Endothelial cell of umbilical vein (primary cell): ENCODE results near the gene GPA33. TPM values are rescaled to one million over a fixed set of nuclear protein-coding genes. Genes with fewer than 3 reads are reported as not detected.

Experiments used
- BruUV-seq: library from RNA; stranded (reverse); fragments of 400-500 nt; replicated peaks from 2 replicates; lab custom pipeline; 2021; lab: Mats Ljungman, UMichigan
- CTCF ChIA-PET: fragments of 300-600, 350-600 bp; sonication (Branson Sonifier 250); formaldehyde crosslinking; loops from one replicate; lab custom pipeline; 2021; ENCODE audit warnings: antibody characterized with exemption, inconsistent platforms; lab: Charles Lee
- POLR2A ChIA-PET: fragments of 300-600, 350-600 bp; sonication (Branson Sonifier 250); formaldehyde crosslinking; loops from one replicate; lab custom pipeline; 2021; ENCODE audit warnings: antibody characterized with exemption, inconsistent platforms; lab: Charles Lee
- DNase-seq: peaks from one replicate; pipeline ENCODE4 v3.0.0-alpha.2; 2011; ENCODE audit warnings: low read depth, low spot score
- FAIRE-seq: peaks from 2 replicates; lab custom pipeline; 2011; peaks lifted over from hg19 to GRCh38; lab: Jason Lieb, UNC
- H2AFZ ChIP-seq: 2 replicates; pipeline ENCODE4 v1.6.0; 2012; ENCODE audit warnings: low read depth, low read length, control low read depth, inconsistent platforms
- H3K27ac ChIP-seq: 2 replicates; pipeline ENCODE4 v1.5.1; 2011; ENCODE audit warnings: low read depth, mild to moderate bottlenecking, control low read depth, low read length, moderate library complexity; ENCODE audit not compliant: insufficient read depth
- H3K27me3 ChIP-seq, 2 experiments: 2 replicates each; pipeline versions ENCODE4 v1.6.0 to v1.6.1; 2011; ENCODE audit warnings: low read length in 2 of 2, mixed read lengths in 1 of 2; ENCODE audit not compliant: control insufficient read depth in 2 of 2, insufficient read depth in 2 of 2
- H3K36me3 ChIP-seq, 2 experiments: 2 replicates in 1 of 2; 3 replicates in 1 of 2; pipeline ENCODE4 v1.5.1; 2011; ENCODE audit warnings: low read length in 2 of 2, mild to moderate bottlenecking in 1 of 2, moderate library complexity in 1 of 2; ENCODE audit not compliant: control insufficient read depth in 2 of 2, insufficient read depth in 2 of 2; ENCODE audit errors: extremely low read depth in 1 of 2
- H3K4me1 ChIP-seq: 3 replicates; pipeline ENCODE4 v1.5.1; 2011; ENCODE audit warnings: mild to moderate bottlenecking, low read length; ENCODE audit not compliant: control insufficient read depth, insufficient read depth; ENCODE audit errors: extremely low read depth
- H3K4me2 ChIP-seq: 2 replicates; pipeline ENCODE4 v1.6.1; 2011; ENCODE audit warnings: low read length, control low read depth, mixed read lengths; ENCODE audit not compliant: insufficient read depth
- H3K4me3 ChIP-seq, 3 experiments: fragments of 200-600 bp in 1 of 3; sonication (generic), shearing (Covaris generic) in 1 of 3; replicated peaks in 1 of 3; 2 replicates each; pipeline ENCODE4 v1.5.1; 2011 to 2016; ENCODE audit warnings: control low read depth in 3 of 3, low read length in 3 of 3, mild to moderate bottlenecking in 2 of 3, inconsistent platforms in 1 of 3, low read depth in 1 of 3, moderate library complexity in 1 of 3; ENCODE audit not compliant: insufficient read depth in 1 of 3
- H3K79me2 ChIP-seq: 2 replicates; pipeline ENCODE4 v1.6.0; 2012; ENCODE audit warnings: low read length, inconsistent platforms; ENCODE audit not compliant: control insufficient read depth, insufficient read depth
- H3K9ac ChIP-seq: replicated peaks from 2 replicates; pipeline ENCODE3; 2011; ENCODE audit warnings: low read length, control low read depth; ENCODE audit not compliant: insufficient read depth; ENCODE audit errors: extremely low read depth
- H3K9me1 ChIP-seq: replicated peaks from 3 replicates; pipeline ENCODE4 v1.6.0; 2011; ENCODE audit warnings: mild to moderate bottlenecking, low read length; ENCODE audit not compliant: control insufficient read depth, insufficient read depth; ENCODE audit errors: extremely low read depth
- H3K9me3 ChIP-seq: replicated peaks from 2 replicates; pipeline ENCODE4 v1.5.1; 2012; ENCODE audit warnings: low read length, inconsistent platforms; ENCODE audit not compliant: control insufficient read depth, insufficient read depth
- H4K20me1 ChIP-seq: replicated peaks from 2 replicates; pipeline ENCODE3; 2011; ENCODE audit warnings: mild to moderate bottlenecking, low read length; ENCODE audit not compliant: control insufficient read depth, insufficient read depth; ENCODE audit errors: extremely low read depth
- EZH2 ChIP-seq: IDR thresholded peaks from 2 replicates; pipeline ENCODE4 v1.6.1; 2012; ENCODE audit warnings: borderline replicate concordance, low read depth, mild to moderate bottlenecking, moderate library complexity, low read length, inconsistent platforms; ENCODE audit not compliant: severe bottlenecking
- FOS ChIP-seq: IDR thresholded peaks from 2 replicates; pipeline ENCODE4 v1.6.1; 2011; ENCODE audit warnings: mild to moderate bottlenecking, low read length, moderate library complexity, borderline replicate concordance; ENCODE audit not compliant: insufficient read depth
- GATA2 ChIP-seq: IDR thresholded peaks from 2 replicates; pipeline ENCODE4 v1.7.0; 2011; ENCODE audit warnings: low read depth, mild to moderate bottlenecking, moderate library complexity, mixed read lengths, low read length; ENCODE audit not compliant: insufficient read length, insufficient read depth
- JUN ChIP-seq: IDR thresholded peaks from 2 replicates; pipeline ENCODE4 v1.6.1; 2011; ENCODE audit warnings: borderline replicate concordance, low read depth; ENCODE audit not compliant: insufficient read length, insufficient read depth
- MAX ChIP-seq: IDR thresholded peaks from 2 replicates; pipeline ENCODE4 v1.6.1; 2011; ENCODE audit not compliant: insufficient read depth, insufficient read length
- MYC ChIP-seq: IDR thresholded peaks from one replicate; pipeline ENCODE4 v1.6.1; 2011; ENCODE audit warnings: mild to moderate bottlenecking, low read depth, low read length
- POLR2A ChIP-seq: IDR thresholded peaks from 2 replicates; pipeline ENCODE4 v1.6.1; 2012; ENCODE audit warnings: low read depth, mild to moderate bottlenecking, control low read depth, low read length
- POLR2AphosphoS5 ChIP-seq: IDR thresholded peaks from 2 replicates; pipeline ENCODE4 v1.6.1; 2012; ENCODE audit warnings: low read depth, mild to moderate bottlenecking, control low read depth, low read length, moderate library complexity; ENCODE audit not compliant: insufficient read depth
- dilution Hi-C: fragments of 300-500 bp; cut with MboI; formaldehyde crosslinking; loops from one replicate; pipeline ENCODE4 v1.15.0; 2019; ENCODE audit warnings: low sequenced_read_pairs; ENCODE audit not compliant: extremely low pct_ligation_motif_present
- intact Hi-C: fragments of 100-400 bp; cut with micrococcal nuclease; formaldehyde crosslinking; loops from one replicate; pipeline ENCODE4 v1.10.0; 2022
- polyA plus RNA-seq, 4 experiments: library from polyadenylated mRNA; depleted of rRNA in 3 of 4; stranded (reverse) in 3 of 4; unstranded in 1 of 4; fragments of >200 nt; gene quantifications; 2 replicates each; pipeline versions ENCODE4 v1.2.1 to v1.2.3, GENCODE V29; 2011 to 2012; ENCODE audit warnings: missing spikeins in 1 of 4
- total RNA-seq: library from RNA; stranded (reverse); gene quantifications from 2 replicates; pipeline ENCODE4 v1.2.3, GENCODE V29; 2021
- TF ChIP-seq, protein P1 (sequence below), 2 donors: IDR thresholded peaks; 1 replicate in 1 of 2; 2 replicates in 1 of 2; pipeline ENCODE4 v1.5.1; 2011; ENCODE audit warnings: low read length in 2 of 2, mild to moderate bottlenecking in 2 of 2, moderate library complexity in 2 of 2, control low read depth in 1 of 2, inconsistent platforms in 1 of 2, low read depth in 1 of 2; ENCODE audit not compliant: insufficient read depth in 1 of 2; ENCODE audit errors: extremely low read depth in 1 of 2

GPA33 gene
- total and polyA plus RNA-seq, 2 donors (not counting 3 experiments of a cell fraction or from before 2014, with no cell fraction given), result not detected

DNA sequence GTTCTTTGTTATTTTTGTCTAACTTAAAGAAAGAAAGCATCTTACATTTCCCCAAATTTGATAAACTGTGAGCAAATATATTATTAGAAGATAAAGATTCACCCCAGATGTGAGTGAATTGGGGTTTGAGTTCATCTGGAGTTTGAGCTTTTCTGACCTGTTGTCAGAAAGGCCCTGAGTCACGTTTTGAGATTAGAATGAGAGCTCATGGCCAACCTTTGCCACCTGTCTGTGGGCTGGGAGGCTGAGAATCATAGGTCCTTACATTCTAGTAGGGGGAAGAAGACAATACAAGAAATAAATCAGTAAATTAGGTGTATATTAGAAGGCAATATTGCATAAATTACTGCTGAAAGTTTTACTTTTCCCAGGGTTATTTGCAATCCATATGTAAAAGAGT is 26.0 kb upstream of the GPA33 start:
- Histone ChIP-seq H2AFZ (no peak overlapping the region), H3K9me3 (no peaks in the 10 kb centered on the region), H4K20me1 (no peaks in the 10 kb centered on the region), H3K4me2 (no peak overlapping the region), H3K4me3 (no peak overlapping the region), H3K9me1 (no peaks in the 10 kb centered on the region), H3K27me3 (peaks cover 0 to 5% of the 10 kb centered on the region in 2 experiments), H3K36me3 (no peaks in the 10 kb centered on the region), H3K79me2 (no peaks in the 10 kb centered on the region), H3K27ac (no peak overlapping the region), H3K9ac (no peak overlapping the region), H3K4me1 (no peaks in the 10 kb centered on the region)
- DNase-seq (no peak), FAIRE-seq (no peak)
- dilution Hi-C loops (no loop called here), intact Hi-C loops (no loop called here)
- TF ChIP-seq JUN (no peak), POLR2AphosphoS5 (no peak), MAX (no peak), EZH2 (no peak), POLR2A (no peak), MYC (no peak), FOS (no peak), GATA2 (no peak)
- TF ChIP-seq, protein P1, sequence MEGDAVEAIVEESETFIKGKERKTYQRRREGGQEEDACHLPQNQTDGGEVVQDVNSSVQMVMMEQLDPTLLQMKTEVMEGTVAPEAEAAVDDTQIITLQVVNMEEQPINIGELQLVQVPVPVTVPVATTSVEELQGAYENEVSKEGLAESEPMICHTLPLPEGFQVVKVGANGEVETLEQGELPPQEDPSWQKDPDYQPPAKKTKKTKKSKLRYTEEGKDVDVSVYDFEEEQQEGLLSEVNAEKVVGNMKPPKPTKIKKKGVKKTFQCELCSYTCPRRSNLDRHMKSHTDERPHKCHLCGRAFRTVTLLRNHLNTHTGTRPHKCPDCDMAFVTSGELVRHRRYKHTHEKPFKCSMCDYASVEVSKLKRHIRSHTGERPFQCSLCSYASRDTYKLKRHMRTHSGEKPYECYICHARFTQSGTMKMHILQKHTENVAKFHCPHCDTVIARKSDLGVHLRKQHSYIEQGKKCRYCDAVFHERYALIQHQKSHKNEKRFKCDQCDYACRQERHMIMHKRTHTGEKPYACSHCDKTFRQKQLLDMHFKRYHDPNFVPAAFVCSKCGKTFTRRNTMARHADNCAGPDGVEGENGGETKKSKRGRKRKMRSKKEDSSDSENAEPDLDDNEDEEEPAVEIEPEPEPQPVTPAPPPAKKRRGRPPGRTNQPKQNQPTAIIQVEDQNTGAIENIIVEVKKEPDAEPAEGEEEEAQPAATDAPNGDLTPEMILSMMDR (IDR thresholded peaks at IDR 0.05; ENCODE audit: extremely low read depth in 1 of 2, insufficient read depth in 1 of 2, low read depth in 1 of 2, low read length in 2 of 2), result no peak
- ChIA-PET CTCF (interaction anchor here (0.9 to 1.3 kb wide), 2 partner anchors 9 to 23 kb away, joined by 3 to 4 read pairs; no protein-coding TSS in a partner anchor), POLR2A (no interaction called here)
- BruUV-seq, result no TSS peak
